Adipocyte (in vitro differentiated cells): ENCODE results near the gene PDZD2.

Experiments used
- DNase-seq: peaks from one replicate; pipeline ENCODE4 v3.0.0-alpha.2; 2015; ENCODE audit warnings: low read depth
- H3K27me3 ChIP-seq: replicated peaks from 2 replicates; pipeline ENCODE4 v1.7.0; 2013; ENCODE audit warnings: mild to moderate bottlenecking, low read length, moderate library complexity; ENCODE audit not compliant: control insufficient read depth, insufficient read depth
- H3K36me3 ChIP-seq: 2 replicates; pipeline ENCODE4 v1.7.0; 2013; ENCODE audit warnings: low read length, mild to moderate bottlenecking, moderate library complexity; ENCODE audit not compliant: control insufficient read depth, insufficient read depth, severe bottlenecking
- H3K4me1 ChIP-seq: 2 replicates; pipeline ENCODE4 v1.7.0; 2013; ENCODE audit warnings: mild to moderate bottlenecking, low read length, moderate library complexity; ENCODE audit not compliant: control insufficient read depth, insufficient read depth
- H3K4me3 ChIP-seq: 2 replicates; pipeline ENCODE4 v1.7.0; 2013; ENCODE audit warnings: mild to moderate bottlenecking, low read length, moderate library complexity
- H3K9ac ChIP-seq: 2 replicates; pipeline ENCODE4 v1.7.0; 2013; ENCODE audit warnings: mild to moderate bottlenecking, low read length, moderate library complexity
- H3K9me3 ChIP-seq: 2 replicates; pipeline ENCODE4 v1.7.0; 2013; ENCODE audit warnings: mild to moderate bottlenecking, low read length, moderate library complexity; ENCODE audit not compliant: control insufficient read depth

PDZD2 gene

DNA sequence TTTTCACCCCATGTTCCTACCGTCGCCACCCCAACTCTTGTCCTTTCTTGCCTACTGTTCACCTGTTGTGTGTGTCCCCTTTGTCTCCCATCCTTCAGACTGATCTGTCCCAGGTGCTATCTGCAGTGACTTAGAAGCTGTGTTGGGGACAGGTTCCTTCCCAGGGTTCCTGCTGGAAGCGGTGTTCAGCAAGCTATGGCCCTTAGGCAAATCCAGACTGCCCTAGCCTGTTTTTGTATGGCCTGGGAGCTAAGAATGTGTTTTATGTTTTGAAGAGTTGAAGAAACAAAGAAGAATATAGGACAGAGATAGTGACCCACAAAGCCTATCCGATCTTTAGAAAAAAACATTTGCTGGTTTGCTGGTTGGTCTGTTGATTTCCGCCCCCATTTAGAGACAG, 298.8 kb downstream of the PDZD2 start:
- Histone ChIP-seq H3K36me3 (no peaks in the 10 kb centered on the region), H3K27me3 (peaks cover 17% of the 10 kb centered on the region), H3K9me3 (no peaks in the 10 kb centered on the region), H3K9ac (no peak overlapping the region), H3K4me1 (peaks cover 43% of the 10 kb centered on the region), H3K4me3 (peak overlapping the region; percentile 78)
- DNase-seq = no peak

DNA sequence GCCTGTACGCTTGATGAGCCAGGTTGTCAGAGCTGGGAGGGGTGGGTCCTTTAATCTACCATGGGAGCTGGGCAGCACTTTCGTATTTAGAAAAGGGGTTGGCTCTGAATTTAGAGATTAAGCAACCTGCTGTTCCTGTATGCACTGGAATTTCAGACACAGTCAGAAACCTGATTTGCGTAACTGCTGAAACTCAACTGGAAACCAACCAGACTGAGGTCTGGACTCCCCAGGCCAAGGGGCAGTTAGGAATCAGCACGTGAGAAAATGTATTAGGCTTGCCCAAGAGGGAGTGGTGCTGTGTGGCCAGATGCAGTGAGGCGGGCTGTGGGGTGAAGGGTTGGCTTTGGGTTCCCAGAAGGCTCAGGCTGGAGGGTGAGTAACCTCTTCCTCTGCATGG, 300.2 kb downstream of the PDZD2 start:
- H3K9ac ChIP-seq = peak overlapping the region; percentile 50
- no peak for DNase-seq
- peak overlapping the region; percentile 78 for H3K4me3 ChIP-seq
- peaks cover 22% of the 10 kb centered on the region for H3K27me3 ChIP-seq
- H3K4me1 ChIP-seq = peaks cover 43% of the 10 kb centered on the region
- no peaks in the 10 kb centered on the region for H3K36me3 ChIP-seq
- no peaks in the 10 kb centered on the region for H3K9me3 ChIP-seq

DNA sequence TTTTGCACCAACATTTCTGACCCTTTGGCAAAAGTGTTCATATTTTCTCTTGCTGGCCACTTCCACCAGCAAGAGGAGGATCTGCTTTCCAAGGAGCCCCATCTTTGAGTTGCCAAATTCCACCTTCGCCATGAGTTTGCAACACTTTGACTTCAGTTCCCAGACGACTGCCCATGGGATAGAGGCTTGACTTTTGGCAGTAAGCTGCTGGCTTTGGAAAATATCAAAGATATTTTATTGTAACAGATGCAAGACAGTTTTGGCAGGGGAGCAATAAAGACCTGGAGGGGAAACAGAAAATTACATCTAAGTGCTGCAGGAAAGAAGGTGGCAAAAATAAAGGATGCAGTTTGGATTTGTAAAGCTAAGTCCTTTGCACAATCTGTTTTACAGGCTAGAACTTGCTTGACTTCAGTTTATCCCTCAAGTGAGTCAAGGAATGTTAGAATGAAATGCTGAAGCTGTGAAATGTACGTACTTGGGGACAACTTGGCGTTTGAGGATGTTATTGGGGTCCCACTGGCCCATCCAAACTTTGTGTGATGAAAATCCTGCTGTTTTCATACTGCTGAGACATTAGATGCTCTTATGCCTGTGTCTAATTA, 302.3 kb downstream of the PDZD2 start:
- no peak overlapping the region for H3K4me3 ChIP-seq
- no peaks in the 10 kb centered on the region for H3K36me3 ChIP-seq
- no peak overlapping the region for H3K9ac ChIP-seq
- peaks cover 43% of the 10 kb centered on the region for H3K4me1 ChIP-seq
- no peaks in the 10 kb centered on the region for H3K9me3 ChIP-seq
- DNase-seq = no peak
- H3K27me3 ChIP-seq = peaks cover 22% of the 10 kb centered on the region

DNA sequence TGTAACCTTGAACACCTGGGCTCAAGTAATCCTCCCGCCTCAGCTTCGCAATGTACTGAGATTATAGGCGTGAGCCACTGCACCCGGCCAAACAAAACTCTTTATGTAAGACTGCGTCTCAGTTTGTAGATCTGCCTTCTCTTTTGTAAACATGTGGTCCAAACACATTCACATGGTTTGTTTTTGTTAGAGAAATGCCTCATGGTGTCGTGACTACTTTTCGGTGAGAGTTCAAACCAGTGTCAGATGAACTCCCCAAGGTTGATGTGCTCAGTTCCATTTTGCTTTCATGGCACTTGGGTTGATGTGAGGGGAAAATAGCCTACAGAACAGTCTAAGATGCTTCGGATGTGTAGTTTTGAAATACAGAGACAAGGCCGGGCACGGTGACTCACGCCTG, 303.6 kb downstream of the PDZD2 start:
- H3K27me3 ChIP-seq = peaks cover 10% of the 10 kb centered on the region
- peaks cover 43% of the 10 kb centered on the region for H3K4me1 ChIP-seq
- H3K9me3 ChIP-seq = no peaks in the 10 kb centered on the region
- no peaks in the 10 kb centered on the region for H3K36me3 ChIP-seq
- no peak overlapping the region for H3K4me3 ChIP-seq
- no peak overlapping the region for H3K9ac ChIP-seq
- no peak for DNase-seq

DNA sequence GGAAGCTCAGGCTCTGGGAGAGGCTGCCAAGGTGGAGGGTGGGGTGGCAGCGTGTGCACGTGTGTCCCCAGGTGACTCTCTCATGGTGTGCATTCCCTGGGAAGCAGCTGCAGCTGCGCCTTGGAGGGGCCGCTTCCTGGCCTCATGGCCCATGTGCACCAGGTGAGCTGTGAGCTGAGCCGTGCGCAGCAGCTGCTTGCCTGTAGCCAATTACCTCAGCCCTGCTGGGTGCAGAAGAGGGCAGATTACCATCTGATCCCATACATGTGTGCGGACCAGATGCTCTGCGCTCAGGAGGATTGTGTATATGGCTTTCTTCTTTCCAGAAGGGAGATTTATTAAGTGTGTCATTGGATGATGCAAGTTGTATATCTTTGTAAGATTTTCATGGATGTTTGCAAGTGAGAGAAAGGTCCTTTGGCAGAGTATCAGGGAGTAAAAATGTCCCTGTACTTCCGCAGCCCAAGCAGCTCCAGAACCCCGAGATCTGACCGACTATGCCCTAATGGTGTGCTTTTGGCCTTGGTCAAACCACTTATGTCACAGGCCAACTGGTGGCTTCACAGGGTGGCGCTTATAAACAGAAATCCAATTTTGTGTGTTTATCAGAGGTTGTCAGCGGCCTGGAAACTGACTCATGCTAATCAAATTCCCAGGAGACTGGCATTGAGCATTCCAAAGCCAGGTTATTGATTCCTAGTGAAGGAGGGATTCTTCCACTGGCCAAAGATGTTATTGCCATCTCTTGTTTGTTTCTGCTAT, 305.9 kb downstream of the PDZD2 start:
- Histone ChIP-seq H3K9ac (no peak overlapping the region), H3K4me3 (no peak overlapping the region), H3K4me1 (peaks cover 23% of the 10 kb centered on the region), H3K27me3 (peaks cover 4% of the 10 kb centered on the region), H3K36me3 (no peaks in the 10 kb centered on the region), H3K9me3 (no peaks in the 10 kb centered on the region)
- no peak for DNase-seq

DNA sequence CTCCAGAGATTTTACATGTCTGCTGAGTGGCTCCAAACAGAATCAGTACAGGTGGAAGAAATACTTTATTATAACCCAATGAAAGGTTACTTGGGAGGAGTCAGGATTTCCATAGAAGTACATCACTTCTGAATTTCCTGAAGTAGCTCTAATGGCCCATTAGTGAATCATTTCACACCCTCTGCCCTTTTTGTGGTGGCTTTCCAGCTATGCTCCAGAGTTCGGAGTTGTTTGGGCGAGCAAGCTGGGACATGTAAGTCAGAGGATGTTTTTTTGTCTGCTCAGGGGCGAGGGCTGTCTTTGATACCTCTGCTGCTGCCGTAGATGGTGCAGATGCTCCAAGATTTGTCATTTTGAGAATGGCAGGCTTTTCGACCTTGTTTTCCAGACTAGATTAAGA, 309.1 kb downstream of the PDZD2 start:
- Histone ChIP-seq H3K27me3 (peaks cover 8% of the 10 kb centered on the region), H3K9me3 (no peaks in the 10 kb centered on the region), H3K36me3 (no peaks in the 10 kb centered on the region), H3K9ac (no peak overlapping the region), H3K4me1 (peaks cover 11% of the 10 kb centered on the region), H3K4me3 (no peak overlapping the region)
- no peak for DNase-seq

DNA sequence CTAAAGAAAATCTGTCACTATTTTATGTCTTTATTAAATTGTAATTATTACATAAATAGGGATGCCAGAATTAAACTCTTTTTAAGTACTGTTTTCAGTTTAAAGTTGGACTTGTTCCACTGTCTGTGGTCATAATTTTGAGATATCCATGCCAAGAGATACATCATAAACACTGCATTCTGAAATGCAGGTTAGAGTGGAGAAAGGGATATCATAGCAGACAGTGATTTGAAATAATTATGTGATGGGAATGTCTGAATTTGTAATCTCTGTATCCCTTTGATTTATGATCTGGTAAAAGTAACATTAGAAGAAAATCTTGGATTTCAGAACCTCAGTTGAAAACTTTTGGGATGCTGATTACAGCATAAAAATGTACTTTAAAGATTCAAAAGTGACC, 313.1 kb downstream of the PDZD2 start:
- H3K9ac ChIP-seq = no peak overlapping the region
- H3K36me3 ChIP-seq = no peaks in the 10 kb centered on the region
- H3K4me1 ChIP-seq = no peaks in the 10 kb centered on the region
- no peak for DNase-seq
- H3K9me3 ChIP-seq = no peaks in the 10 kb centered on the region
- H3K4me3 ChIP-seq = no peak overlapping the region
- peaks cover 3% of the 10 kb centered on the region for H3K27me3 ChIP-seq

DNA sequence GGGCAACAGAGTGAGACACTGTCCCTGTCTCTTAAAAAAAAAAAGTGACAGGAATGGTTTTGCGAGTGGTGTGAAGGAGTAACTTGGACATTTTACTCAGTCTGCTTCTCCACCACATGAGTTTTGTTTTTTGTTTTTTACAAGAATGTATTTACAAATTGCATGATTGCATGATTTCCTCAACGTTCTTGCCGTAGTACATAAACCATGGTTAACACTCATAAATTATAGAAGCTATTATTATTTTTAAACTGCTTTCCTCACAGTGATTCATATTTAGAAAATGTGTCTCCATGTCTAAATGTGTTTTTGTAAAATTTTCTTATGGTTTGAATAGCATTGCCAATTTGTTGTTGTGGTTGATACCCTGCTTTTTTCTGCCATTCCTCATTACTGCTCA, 315.2 kb downstream of the PDZD2 start:
- no peaks in the 10 kb centered on the region for H3K36me3 ChIP-seq

DNA sequence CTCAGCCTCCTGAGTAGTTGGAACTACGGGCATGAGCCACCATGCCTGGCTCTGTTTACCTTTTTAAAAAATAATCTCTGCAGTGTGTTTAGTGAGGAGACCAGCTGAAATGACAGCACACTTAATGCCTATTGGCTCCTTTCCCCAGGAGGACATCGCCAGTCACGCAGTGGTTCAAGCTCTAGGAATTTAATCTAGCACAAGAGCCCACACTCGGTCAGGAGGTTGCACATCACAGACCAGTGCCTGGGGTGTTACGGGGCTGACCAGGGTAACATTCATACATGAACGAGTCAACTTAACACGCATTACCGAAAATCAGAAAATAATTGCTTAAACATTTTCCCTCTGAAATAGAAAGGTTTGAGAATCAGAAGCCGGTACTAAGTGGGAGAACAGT, 318.2 kb downstream of the PDZD2 start:
- no peaks in the 10 kb centered on the region for H3K9me3 ChIP-seq
- H3K36me3 ChIP-seq = no peaks in the 10 kb centered on the region
- H3K9ac ChIP-seq = no peak overlapping the region
- DNase-seq = no peak
- H3K27me3 ChIP-seq = peaks cover 17% of the 10 kb centered on the region
- peaks cover 2% of the 10 kb centered on the region for H3K4me1 ChIP-seq
- no peak overlapping the region for H3K4me3 ChIP-seq

More for the DNA sequence above, 315.2 kb downstream of the PDZD2 start:
- Histone ChIP-seq H3K9ac (no peak overlapping the region), H3K27me3 (peaks cover 3% of the 10 kb centered on the region), H3K4me1 (no peaks in the 10 kb centered on the region), H3K9me3 (no peaks in the 10 kb centered on the region), H3K4me3 (no peak overlapping the region)
- DNase-seq = no peak

DNA sequence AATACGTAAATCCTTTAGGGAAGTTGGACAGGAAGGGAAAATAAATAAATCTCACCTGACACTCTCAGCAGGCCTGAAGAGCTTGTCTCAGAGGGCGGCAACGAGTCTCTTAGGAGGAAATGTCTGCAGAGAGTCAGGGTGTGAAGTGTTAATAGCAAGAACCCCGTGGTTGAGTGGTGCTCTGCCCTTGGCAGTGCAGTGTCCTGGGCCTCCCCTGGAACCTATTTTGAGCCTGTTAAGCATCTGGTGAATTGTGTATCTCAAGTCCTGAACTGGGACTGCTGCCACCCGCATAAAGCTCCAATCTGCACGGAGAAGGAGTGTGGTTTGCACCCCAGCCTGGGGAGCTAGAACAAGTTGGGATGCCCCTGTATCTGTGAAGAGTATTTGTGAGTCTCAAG, 323.4 kb downstream of the PDZD2 start:
- no peak overlapping the region for H3K4me3 ChIP-seq
- peaks cover 20% of the 10 kb centered on the region for H3K4me1 ChIP-seq
- no peak for DNase-seq
- H3K27me3 ChIP-seq = peaks cover 22% of the 10 kb centered on the region
- H3K9ac ChIP-seq = no peak overlapping the region
- no peaks in the 10 kb centered on the region for H3K36me3 ChIP-seq
- H3K9me3 ChIP-seq = no peaks in the 10 kb centered on the region

DNA sequence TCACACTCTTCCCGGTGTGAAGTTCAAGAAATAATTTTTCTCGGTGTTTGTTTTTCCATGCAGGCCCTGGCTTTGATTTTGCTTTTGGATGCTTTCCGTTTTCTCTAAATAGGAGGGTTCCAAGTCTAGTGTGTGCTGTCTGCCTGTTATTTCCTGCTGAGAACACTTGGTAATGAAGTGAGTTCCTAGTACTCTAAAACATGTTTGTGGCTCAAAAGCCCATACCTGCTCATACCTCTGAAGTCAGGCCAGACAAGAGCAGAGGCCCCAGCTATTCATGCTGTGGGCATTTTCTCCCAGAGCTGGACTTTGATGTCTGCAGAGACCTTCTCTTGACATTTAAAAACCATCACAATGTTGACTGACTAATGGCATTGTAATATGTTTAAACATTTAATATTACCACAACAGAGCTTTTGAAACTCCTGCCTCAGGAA, 324.0 kb downstream of the PDZD2 start:
- no peak for DNase-seq
- Histone ChIP-seq H3K4me1 (peaks cover 20% of the 10 kb centered on the region), H3K9me3 (no peaks in the 10 kb centered on the region), H3K9ac (no peak overlapping the region), H3K36me3 (no peaks in the 10 kb centered on the region), H3K4me3 (no peak overlapping the region), H3K27me3 (peaks cover 27% of the 10 kb centered on the region)
